Vagina (tissue), 2 donors: ENCODE data around the gene GPRIN1.

Experiments used
- POLR2A ChIP-seq, 2 donors: fragments of 450-650 bp; IDR thresholded peaks; one replicate each; pipeline ENCODE4 v1.6.1; 2017; ENCODE audit warnings: antibody characterized with exemption in 2 of 2, mild to moderate bottlenecking in 2 of 2, moderate library complexity in 2 of 2
- POLR2AphosphoS5 ChIP-seq, 2 donors: sonication (generic); formaldehyde crosslinking; IDR thresholded peaks; one replicate each; pipeline ENCODE4 v1.9.0; 2017; ENCODE audit warnings: antibody characterized with exemption in 2 of 2, mild to moderate bottlenecking in 2 of 2, low read depth in 1 of 2; ENCODE audit not compliant: insufficient read depth in 1 of 2
- TF ChIP-seq, protein P1 (sequence below), 3 experiments: fragments of 450-650 bp in 2 of 3; fragments of 200-600 bp in 1 of 3; sonication (generic) in 1 of 3; IDR thresholded peaks; one replicate each; pipeline ENCODE4 v1.5.1; 2017 to 2019; ENCODE audit warnings: antibody characterized with exemption in 3 of 3, mild to moderate bottlenecking in 2 of 3, moderate library complexity in 2 of 3

DNA sequence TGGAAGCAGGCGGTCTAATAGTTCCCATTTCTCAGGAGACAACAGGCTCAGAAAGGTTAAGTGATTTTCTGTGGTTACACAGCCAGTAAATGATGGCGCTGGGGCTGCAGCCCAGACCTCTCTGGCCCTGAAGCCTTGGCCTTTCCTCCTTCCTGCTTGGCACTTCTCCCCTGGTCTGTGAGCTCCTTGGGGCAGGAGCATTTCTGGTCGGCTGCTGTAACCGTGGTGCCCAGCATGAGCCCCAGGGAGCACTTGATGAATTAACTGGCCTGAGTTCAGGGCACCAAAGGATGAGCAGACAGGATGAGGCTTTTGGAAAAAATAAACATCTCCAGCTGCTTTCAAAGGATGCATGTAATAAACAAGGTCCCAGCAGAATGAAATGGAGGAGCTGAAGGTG lies 30.6 kb downstream of the GPRIN1 start:
- TF ChIP-seq, protein P1, sequence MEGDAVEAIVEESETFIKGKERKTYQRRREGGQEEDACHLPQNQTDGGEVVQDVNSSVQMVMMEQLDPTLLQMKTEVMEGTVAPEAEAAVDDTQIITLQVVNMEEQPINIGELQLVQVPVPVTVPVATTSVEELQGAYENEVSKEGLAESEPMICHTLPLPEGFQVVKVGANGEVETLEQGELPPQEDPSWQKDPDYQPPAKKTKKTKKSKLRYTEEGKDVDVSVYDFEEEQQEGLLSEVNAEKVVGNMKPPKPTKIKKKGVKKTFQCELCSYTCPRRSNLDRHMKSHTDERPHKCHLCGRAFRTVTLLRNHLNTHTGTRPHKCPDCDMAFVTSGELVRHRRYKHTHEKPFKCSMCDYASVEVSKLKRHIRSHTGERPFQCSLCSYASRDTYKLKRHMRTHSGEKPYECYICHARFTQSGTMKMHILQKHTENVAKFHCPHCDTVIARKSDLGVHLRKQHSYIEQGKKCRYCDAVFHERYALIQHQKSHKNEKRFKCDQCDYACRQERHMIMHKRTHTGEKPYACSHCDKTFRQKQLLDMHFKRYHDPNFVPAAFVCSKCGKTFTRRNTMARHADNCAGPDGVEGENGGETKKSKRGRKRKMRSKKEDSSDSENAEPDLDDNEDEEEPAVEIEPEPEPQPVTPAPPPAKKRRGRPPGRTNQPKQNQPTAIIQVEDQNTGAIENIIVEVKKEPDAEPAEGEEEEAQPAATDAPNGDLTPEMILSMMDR (IDR thresholded peaks at IDR 0.05) = no peak
- TF ChIP-seq POLR2AphosphoS5 (IDR thresholded peaks at IDR 0.05; ENCODE audit: insufficient read depth in 1 of 2, low read depth in 1 of 2) (no peak), POLR2A (IDR thresholded peaks at IDR 0.05) (no peak)
